Hepatocyte (in vitro differentiated cells): ENCODE measurements around the gene HMG20A. TPM values are rescaled to one million over a fixed set of nuclear protein-coding genes. Genes with fewer than 3 reads are reported as not detected.

ENCODE experiments used
- DNase-seq: peaks from one replicate; pipeline ENCODE4 v3.0.0-alpha.2; 2016; ENCODE audit warnings: low spot score
- H2AFZ ChIP-seq: fragments of 200-600 bp; sonication (generic); 2 replicates; pipeline ENCODE4 v1.6.0; 2016; ENCODE audit warnings: antibody characterized with exemption, mild to moderate bottlenecking
- H3K27ac ChIP-seq: fragments of 200-600 bp; sonication (generic); 2 replicates; pipeline ENCODE4 v1.5.1; 2016; ENCODE audit warnings: mild to moderate bottlenecking
- H3K27me3 ChIP-seq: fragments of 200-600 bp; sonication (generic); 2 replicates; pipeline ENCODE4 v1.6.1; 2016
- H3K36me3 ChIP-seq: fragments of 200-600 bp; sonication (generic); replicated peaks from 2 replicates; pipeline ENCODE4 v1.5.1; 2016; ENCODE audit warnings: low read depth; ENCODE audit not compliant: insufficient read depth
- H3K4me1 ChIP-seq: fragments of 200-600 bp; sonication (generic); 2 replicates; pipeline ENCODE4 v1.5.1; 2016; ENCODE audit warnings: mild to moderate bottlenecking, moderate library complexity; ENCODE audit not compliant: insufficient read depth
- H3K4me2 ChIP-seq: fragments of 200-600 bp; sonication (generic); 2 replicates; pipeline ENCODE4 v1.6.0; 2016
- H3K4me3 ChIP-seq: fragments of 200-600 bp; sonication (generic); 2 replicates; pipeline ENCODE4 v1.5.1; 2016; ENCODE audit warnings: mild to moderate bottlenecking
- H3K79me2 ChIP-seq: fragments of 200-600 bp; sonication (generic); 2 replicates; pipeline ENCODE4 v1.6.0; 2017; ENCODE audit warnings: mild to moderate bottlenecking
- H3K9me2 ChIP-seq: fragments of 200-600 bp; sonication (generic); replicated peaks from 2 replicates; pipeline ENCODE4 v1.6.0; 2017; ENCODE audit warnings: mild to moderate bottlenecking; ENCODE audit not compliant: insufficient read depth
- H3K9me3 ChIP-seq: fragments of 200-600 bp; sonication (generic); 2 replicates; pipeline ENCODE4 v1.5.1; 2016; ENCODE audit warnings: low read depth, mild to moderate bottlenecking
- H4K20me1 ChIP-seq: fragments of 200-600 bp; sonication (generic); 2 replicates; pipeline ENCODE4 v1.6.0; 2016; ENCODE audit warnings: mild to moderate bottlenecking; ENCODE audit not compliant: insufficient read depth, poor library complexity, severe bottlenecking
- EZH2 ChIP-seq: fragments of 200-600 bp; sonication (generic); IDR thresholded peaks from 2 replicates; pipeline ENCODE4 v1.6.1; 2016; ENCODE audit warnings: antibody characterized with exemption, mild to moderate bottlenecking, borderline replicate concordance
- EZH2phosphoT487 ChIP-seq: fragments of 200-600 bp; sonication (generic); IDR thresholded peaks from one replicate; pipeline ENCODE4 v1.6.1; 2018; ENCODE audit warnings: antibody characterized with exemption, mild to moderate bottlenecking, low read depth, moderate library complexity; ENCODE audit not compliant: unreplicated experiment, severe bottlenecking
- WGBS: methylation state at CpG from one replicate; pipeline ENCODE4 v1.1.6; 2016; ENCODE audit warnings: low lambda C conversion rate; ENCODE audit errors: missing lambda C conversion rate; 5-methylcytosine and 5-hydroxymethylcytosine counted together
- polyA plus RNA-seq: library from polyadenylated mRNA; unstranded; fragments of >200 nt; fragmentation: Nextera tagmentation; extraction: Ambion mirVana; gene quantifications from 2 replicates; pipeline ENCODE4 v1.2.1, GENCODE V29; 2016
- total RNA-seq: library from RNA; depleted of rRNA; stranded (reverse); fragments of >200 nt; gene quantifications from 2 replicates; pipeline ENCODE4 v1.2.3, GENCODE V29; 2014
- TF ChIP-seq, protein P1 (sequence below): fragments of 200-600 bp; sonication (generic); IDR thresholded peaks from 2 replicates; pipeline ENCODE4 v1.5.1; 2016; ENCODE audit warnings: antibody characterized with exemption, mild to moderate bottlenecking; ENCODE audit not compliant: poor library complexity

Gene HMG20A
- total and polyA plus RNA-seq, 2 experiments from 2014 or later, result 20.3 to 35.0 TPM

DNA sequence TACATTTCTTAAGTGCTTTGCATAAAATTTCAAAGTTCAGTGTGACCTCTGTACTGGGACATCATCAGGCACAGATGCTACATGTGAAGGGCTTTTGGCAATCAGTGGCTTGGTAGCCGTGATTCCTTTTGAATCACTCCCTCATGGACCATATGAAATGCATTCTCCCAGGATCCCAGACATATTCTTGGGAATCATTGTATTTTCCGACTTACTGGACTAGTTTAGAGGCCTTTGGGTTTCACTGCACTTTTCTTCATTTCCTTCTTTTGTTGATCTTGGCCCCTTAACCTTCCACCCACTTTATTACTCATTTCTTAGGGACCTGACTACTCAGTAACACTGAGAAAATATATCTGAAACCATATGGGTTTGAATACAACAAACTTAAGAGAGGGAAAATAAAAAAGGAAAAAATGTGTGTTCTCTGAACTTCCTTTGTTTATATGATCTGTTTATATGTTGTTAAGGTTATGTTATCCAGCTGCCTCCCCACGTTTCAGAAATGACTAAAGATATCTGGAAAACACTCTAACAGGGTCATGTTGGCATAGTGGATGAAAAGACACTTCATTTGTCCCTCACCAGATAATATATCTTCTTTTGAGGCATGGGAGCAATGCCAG, 35.1 kb downstream of the HMG20A start:
- Histone ChIP-seq H3K4me3 (no peak overlapping the region), H4K20me1 (no peaks in the 10 kb centered on the region), H3K27me3 (no peaks in the 10 kb centered on the region), H3K4me1 (peaks cover 11% of the 10 kb centered on the region), H3K79me2 (peaks cover 40% of the 10 kb centered on the region), H3K9me2 (no peaks in the 10 kb centered on the region), H2AFZ (no peak overlapping the region), H3K4me2 (no peak overlapping the region), H3K27ac (peak overlapping the region; percentile 63), H3K9me3 (no peaks in the 10 kb centered on the region), H3K36me3 (no peaks in the 10 kb centered on the region)
- DNase-seq, result peak; percentile 7
- WGBS, result 67% methylated on average over 3 of the region's 3 CpGs
- TF ChIP-seq, protein P1, sequence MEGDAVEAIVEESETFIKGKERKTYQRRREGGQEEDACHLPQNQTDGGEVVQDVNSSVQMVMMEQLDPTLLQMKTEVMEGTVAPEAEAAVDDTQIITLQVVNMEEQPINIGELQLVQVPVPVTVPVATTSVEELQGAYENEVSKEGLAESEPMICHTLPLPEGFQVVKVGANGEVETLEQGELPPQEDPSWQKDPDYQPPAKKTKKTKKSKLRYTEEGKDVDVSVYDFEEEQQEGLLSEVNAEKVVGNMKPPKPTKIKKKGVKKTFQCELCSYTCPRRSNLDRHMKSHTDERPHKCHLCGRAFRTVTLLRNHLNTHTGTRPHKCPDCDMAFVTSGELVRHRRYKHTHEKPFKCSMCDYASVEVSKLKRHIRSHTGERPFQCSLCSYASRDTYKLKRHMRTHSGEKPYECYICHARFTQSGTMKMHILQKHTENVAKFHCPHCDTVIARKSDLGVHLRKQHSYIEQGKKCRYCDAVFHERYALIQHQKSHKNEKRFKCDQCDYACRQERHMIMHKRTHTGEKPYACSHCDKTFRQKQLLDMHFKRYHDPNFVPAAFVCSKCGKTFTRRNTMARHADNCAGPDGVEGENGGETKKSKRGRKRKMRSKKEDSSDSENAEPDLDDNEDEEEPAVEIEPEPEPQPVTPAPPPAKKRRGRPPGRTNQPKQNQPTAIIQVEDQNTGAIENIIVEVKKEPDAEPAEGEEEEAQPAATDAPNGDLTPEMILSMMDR, result no peak
- no peak for TF ChIP-seq EZH2
- TF ChIP-seq EZH2phosphoT487, result no peak

DNA sequence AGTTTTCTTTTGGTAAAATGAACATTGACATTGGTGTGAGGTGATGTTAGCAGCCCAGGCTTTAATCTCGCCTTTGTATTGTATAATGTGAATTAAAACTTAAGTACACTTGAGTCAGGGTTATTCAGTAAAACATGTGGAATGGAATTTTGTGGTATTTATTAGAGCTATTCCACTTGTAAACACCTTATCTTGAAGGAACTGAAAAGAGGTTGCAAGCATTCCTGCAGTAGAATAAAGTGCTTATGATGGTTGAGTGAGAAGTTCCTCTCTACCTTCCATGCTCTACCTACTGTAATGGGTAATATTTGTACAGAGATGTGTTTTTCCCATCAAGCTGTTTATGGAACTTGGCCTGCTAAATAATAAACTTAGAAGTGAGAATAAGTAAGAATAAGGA, 36.1 kb downstream of the HMG20A start:
- DNase-seq, result no peak
- H3K4me3 ChIP-seq, result no peak overlapping the region
- H3K9me3 ChIP-seq, result no peaks in the 10 kb centered on the region
- WGBS, result 100% methylated on average over 1 of the region's 1 CpG
- H3K36me3 ChIP-seq, result no peaks in the 10 kb centered on the region
- peaks cover 35% of the 10 kb centered on the region for H3K79me2 ChIP-seq
- no peak overlapping the region for H2AFZ ChIP-seq
- H3K27me3 ChIP-seq, result no peaks in the 10 kb centered on the region
- H3K27ac ChIP-seq, result peak overlapping the region; percentile 5
- no peaks in the 10 kb centered on the region for H3K9me2 ChIP-seq
- no peaks in the 10 kb centered on the region for H4K20me1 ChIP-seq
- TF ChIP-seq EZH2phosphoT487, result no peak
- no peak for TF ChIP-seq EZH2
- TF ChIP-seq, protein P1, result no peak
- H3K4me1 ChIP-seq, result peaks cover 11% of the 10 kb centered on the region
- no peak overlapping the region for H3K4me2 ChIP-seq

DNA sequence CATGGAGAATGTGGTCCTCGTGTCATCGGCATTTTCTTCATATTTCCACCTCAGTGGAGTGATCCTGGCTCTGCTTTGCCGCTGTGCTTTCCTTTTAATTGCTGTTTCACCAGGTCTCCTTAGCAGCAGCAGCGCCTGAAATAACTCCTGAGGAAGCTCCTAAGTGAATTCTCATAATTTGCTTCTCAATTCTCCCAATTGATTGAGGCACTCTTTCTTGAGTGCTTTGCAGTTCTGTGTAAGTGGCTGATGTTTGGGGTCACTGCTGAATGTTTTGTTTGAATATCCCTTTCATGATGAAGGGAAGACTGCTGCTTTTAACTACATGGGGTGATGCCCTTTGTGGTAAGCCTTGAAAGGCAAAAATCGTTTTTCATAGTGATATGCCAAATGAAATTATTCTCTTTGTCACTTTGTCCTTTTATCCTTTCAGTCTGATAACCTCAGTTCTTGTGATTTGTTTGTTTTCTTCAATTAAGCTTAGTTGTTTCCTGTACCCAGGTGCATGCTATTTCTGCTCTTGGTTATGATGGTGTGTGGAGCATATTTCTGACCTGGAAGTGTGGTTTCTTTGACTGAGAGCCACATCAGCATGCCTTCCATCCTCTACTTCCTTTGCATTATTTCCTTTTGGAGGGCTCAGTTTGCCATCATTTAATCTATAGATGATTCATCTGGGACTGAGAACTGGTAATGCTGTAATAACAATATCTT, 36.7 kb downstream of the HMG20A start:
- Histone ChIP-seq H3K9me2 (no peaks in the 10 kb centered on the region), H4K20me1 (no peaks in the 10 kb centered on the region), H3K4me2 (no peak overlapping the region), H3K27me3 (no peaks in the 10 kb centered on the region), H3K36me3 (no peaks in the 10 kb centered on the region), H3K27ac (peak overlapping the region; percentile 29), H2AFZ (no peak overlapping the region), H3K4me3 (no peak overlapping the region), H3K79me2 (peaks cover 29% of the 10 kb centered on the region), H3K4me1 (peaks cover 11% of the 10 kb centered on the region), H3K9me3 (no peaks in the 10 kb centered on the region)
- TF ChIP-seq, protein P1, result no peak
- TF ChIP-seq EZH2phosphoT487 (no peak), EZH2 (no peak)
- WGBS, result 80% methylated on average over 5 of the region's 5 CpGs
- no peak for DNase-seq
